Measurements from ENCODE around the gene AP5S1. TPM values are rescaled to one million over a fixed set of nuclear protein-coding genes. Genes with fewer than 3 reads are reported as not detected.

AP5S1 gene
- total and polyA plus RNA-seq, 2 of the 13 experiments (the other 11 are each of a cell fraction or from before 2014, with no cell fraction given) = 7.9 to 23.2 TPM

- no peak for TF ChIP-seq BCLAF1 (IDR thresholded peaks at IDR 0.05)
- TF ChIP-seq GMEB1 (CRISPR knock-in tag; IDR thresholded peaks at IDR 0.05; ENCODE audit: borderline replicate concordance) = no peak
- no peak for TF ChIP-seq ZNF362 (CRISPR knock-in tag; IDR thresholded peaks at IDR 0.05; ENCODE audit: borderline replicate concordance)
- 0 out of 2 replicates have a peak, but pooled peaks have one; percentile 1 for TF ChIP-seq ZNF446 (CRISPR knock-in tag; IDR thresholded peaks at IDR 0.05)
- 0 out of 2 replicates have a peak, but pooled peaks have one; percentile 49 for TF ChIP-seq ZNF547 (CRISPR knock-in tag; IDR thresholded peaks at IDR 0.05)
- TF ChIP-seq ZNF589 (CRISPR knock-in tag; conservative IDR thresholded peaks at IDR 0.05) = no peak
- no peak for TF ChIP-seq HOXA7 (CRISPR knock-in tag; IDR thresholded peaks at IDR 0.05)
- TF ChIP-seq ZNF567 (CRISPR knock-in tag; IDR thresholded peaks at IDR 0.05; ENCODE audit: borderline replicate concordance) = no peak
- TF ChIP-seq ZNF737 (CRISPR knock-in tag; IDR thresholded peaks at IDR 0.05; ENCODE audit: borderline replicate concordance) = no peak
- TF ChIP-seq ZNF652 (CRISPR knock-in tag; IDR thresholded peaks at IDR 0.05; ENCODE audit: borderline replicate concordance, low read depth) = no peak
- TF ChIP-seq SNRNP70 (IDR thresholded peaks at IDR 0.05; ENCODE audit: low read depth, low read length) = no peak
- TF ChIP-seq ZKSCAN1 (IDR thresholded peaks at IDR 0.05; ENCODE audit: low read length) = no peak
- no peak for TF ChIP-seq ZFP91 (CRISPR knock-in tag; IDR thresholded peaks at IDR 0.05; ENCODE audit: borderline replicate concordance)
- no peak for TF ChIP-seq ZBTB49 (CRISPR knock-in tag; IDR thresholded peaks at IDR 0.05; ENCODE audit: borderline replicate concordance)
- no peak for TF ChIP-seq ZC3H13 (CRISPR knock-in tag; IDR thresholded peaks at IDR 0.05)
- no peak for TF ChIP-seq ZNF549 (CRISPR knock-in tag; IDR thresholded peaks at IDR 0.05)
- peak; percentile 11; the same call in 1 of the 2 replicates for TF ChIP-seq TAF1 (CRISPR knock-in tag; IDR thresholded peaks at IDR 0.05)
- peak; percentile 87 for TF ChIP-seq ZNF709 (CRISPR knock-in tag; IDR thresholded peaks at IDR 0.05)
These were observed 23.7 kb upstream of the AP5S1 start (continued) for GRCh38 chr20:3796477-3797225.

Measured in HepG2 (cell line).